ENCODE data around the gene ZNF484. TPM values are rescaled to one million over a fixed set of nuclear protein-coding genes. Genes with fewer than 3 reads are reported as not detected.

Gene ZNF484
- 9.6 and 14.0 TPM in 2 replicates for total RNA-seq

GRCh38 chr9:92877531-92878430 lies at the start of gene ZNF484:
Gene ZNF484, minus strand, starts transcription at chr9:92878038. Its CDS starts 3,009 bp downstream, at chr9:92875029.

Other genes starting within 250 kb of the ZNF484 start
- 13.5 TPM in 2 replicates for gene IPPK, start 207.9 kb downstream of the ZNF484 start, total RNA-seq
- gene BICD2, start 113.2 kb downstream of the ZNF484 start, total RNA-seq: 40.3 and 43.3 TPM in 2 replicates
- gene FGD3, start 69.5 kb upstream of the ZNF484 start, total RNA-seq: not detected in 2 replicates
- gene SUSD3, start 180.7 kb upstream of the ZNF484 start, total RNA-seq: not detected in 2 replicates
- gene CARD19, start 218.2 kb upstream of the ZNF484 start, total RNA-seq: 51.1 and 55.4 TPM in 2 replicates

Measured in dermis lymphatic vessel endothelial cell (primary cell).